ENCODE measurements around the gene NTRK2. TPM values are rescaled to one million over a fixed set of nuclear protein-coding genes. Genes with fewer than 3 reads are reported as not detected.

The NTRK2 gene
- total RNA-seq, 1 experiment from 2014 or later, result not detected

GRCh38 chr9:84750152-84750865, 80.8 kb downstream of the NTRK2 start:
- DNase-seq, result no peak
- Histone ChIP-seq H4K20me1 (ENCODE audit: insufficient read depth, low read depth, low read length) (no peaks in the 10 kb centered on the region), H3K27me3 (ENCODE audit: low read length) (no peaks in the 10 kb centered on the region), H3K27ac (ENCODE audit: low read length) (no peak overlapping the region), H3K4me1 (ENCODE audit: low read length) (no peaks in the 10 kb centered on the region), H3K9me2 (replicated peaks; ENCODE audit: insufficient read depth, low read length) (no peaks in the 10 kb centered on the region), H3K4me3 (ENCODE audit: low read length) (no peak overlapping the region), H3K36me3 (ENCODE audit: insufficient read depth, low read length) (no peaks in the 10 kb centered on the region), H3K9me3 (ENCODE audit: low read length) (no peaks in the 10 kb centered on the region), H3K79me2 (ENCODE audit: low read length) (no peaks in the 10 kb centered on the region), H3K4me2 (ENCODE audit: low read depth, low read length, poor library complexity, severe bottlenecking) (no peak overlapping the region), H3K9ac (ENCODE audit: low read length) (no peak overlapping the region), H2AFZ (ENCODE audit: low read length) (no peak overlapping the region)

- H3K4me3 ChIP-seq (ENCODE audit: low read length), result no peak overlapping the region
- H3K9ac ChIP-seq (ENCODE audit: low read length), result no peak overlapping the region
- no peaks in the 10 kb centered on the region for H3K9me3 ChIP-seq (ENCODE audit: low read length)
- no peaks in the 10 kb centered on the region for H3K4me1 ChIP-seq (ENCODE audit: low read length)
- no peak overlapping the region for H3K4me2 ChIP-seq (ENCODE audit: low read depth, low read length, poor library complexity, severe bottlenecking)
- no peaks in the 10 kb centered on the region for H3K79me2 ChIP-seq (ENCODE audit: low read length)
- H3K27me3 ChIP-seq (ENCODE audit: low read length), result no peaks in the 10 kb centered on the region
- H3K36me3 ChIP-seq (ENCODE audit: insufficient read depth, low read length), result no peaks in the 10 kb centered on the region
- H2AFZ ChIP-seq (ENCODE audit: low read length), result no peak overlapping the region
- no peaks in the 10 kb centered on the region for H3K9me2 ChIP-seq (replicated peaks; ENCODE audit: insufficient read depth, low read length)
- DNase-seq, result no peak
- H4K20me1 ChIP-seq (ENCODE audit: insufficient read depth, low read depth, low read length), result no peaks in the 10 kb centered on the region
- no peak overlapping the region for H3K27ac ChIP-seq (ENCODE audit: low read length)
Observed at GRCh38 chr9:84751921-84752320, 82.4 kb downstream of the NTRK2 start.

GRCh38 chr9:84754461-84754860, 84.9 kb downstream of the NTRK2 start:
- Histone ChIP-seq H3K9me3 (ENCODE audit: low read length) (no peaks in the 10 kb centered on the region), H3K9ac (ENCODE audit: low read length) (no peak overlapping the region), H3K36me3 (ENCODE audit: insufficient read depth, low read length) (no peaks in the 10 kb centered on the region), H3K4me3 (ENCODE audit: low read length) (no peak overlapping the region), H3K27me3 (ENCODE audit: low read length) (no peaks in the 10 kb centered on the region), H3K27ac (ENCODE audit: low read length) (no peak overlapping the region), H2AFZ (ENCODE audit: low read length) (no peak overlapping the region), H3K9me2 (replicated peaks; ENCODE audit: insufficient read depth, low read length) (no peaks in the 10 kb centered on the region), H4K20me1 (ENCODE audit: insufficient read depth, low read depth, low read length) (no peaks in the 10 kb centered on the region), H3K4me2 (ENCODE audit: low read depth, low read length, poor library complexity, severe bottlenecking) (no peak overlapping the region), H3K79me2 (ENCODE audit: low read length) (no peaks in the 10 kb centered on the region), H3K4me1 (ENCODE audit: low read length) (no peaks in the 10 kb centered on the region)
- DNase-seq, result no peak

DNA sequence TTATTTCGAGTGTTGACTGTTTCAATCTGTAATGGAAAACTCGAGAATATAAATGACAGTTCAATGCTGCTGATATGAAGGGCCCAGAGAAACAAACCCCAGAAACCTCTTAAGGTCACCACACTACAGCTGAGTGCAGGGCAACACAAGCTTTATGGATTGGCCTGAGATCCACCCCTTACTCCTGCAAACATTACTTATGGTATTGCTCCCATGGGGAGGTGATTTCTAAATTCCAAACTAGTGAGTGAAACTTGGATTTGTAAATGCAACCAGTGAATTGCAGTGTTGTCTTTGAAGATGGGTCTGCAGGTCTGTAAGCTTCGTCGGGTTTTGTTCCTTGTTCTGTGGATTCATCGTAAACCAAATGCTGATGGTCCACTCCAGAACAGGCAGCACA, 85.4 kb downstream of the NTRK2 start:
- H3K79me2 ChIP-seq (ENCODE audit: low read length), result no peaks in the 10 kb centered on the region
- H3K9ac ChIP-seq (ENCODE audit: low read length), result no peak overlapping the region
- no peak overlapping the region for H3K27ac ChIP-seq (ENCODE audit: low read length)
- no peaks in the 10 kb centered on the region for H3K4me1 ChIP-seq (ENCODE audit: low read length)
- H4K20me1 ChIP-seq (ENCODE audit: insufficient read depth, low read depth, low read length), result no peaks in the 10 kb centered on the region
- no peak overlapping the region for H3K4me3 ChIP-seq (ENCODE audit: low read length)
- H3K9me3 ChIP-seq (ENCODE audit: low read length), result no peaks in the 10 kb centered on the region
- H3K27me3 ChIP-seq (ENCODE audit: low read length), result no peaks in the 10 kb centered on the region
- H2AFZ ChIP-seq (ENCODE audit: low read length), result no peak overlapping the region
- no peaks in the 10 kb centered on the region for H3K36me3 ChIP-seq (ENCODE audit: insufficient read depth, low read length)
- no peak for DNase-seq
- H3K4me2 ChIP-seq (ENCODE audit: low read depth, low read length, poor library complexity, severe bottlenecking), result no peak overlapping the region
- H3K9me2 ChIP-seq (replicated peaks; ENCODE audit: insufficient read depth, low read length), result no peaks in the 10 kb centered on the region

DNA sequence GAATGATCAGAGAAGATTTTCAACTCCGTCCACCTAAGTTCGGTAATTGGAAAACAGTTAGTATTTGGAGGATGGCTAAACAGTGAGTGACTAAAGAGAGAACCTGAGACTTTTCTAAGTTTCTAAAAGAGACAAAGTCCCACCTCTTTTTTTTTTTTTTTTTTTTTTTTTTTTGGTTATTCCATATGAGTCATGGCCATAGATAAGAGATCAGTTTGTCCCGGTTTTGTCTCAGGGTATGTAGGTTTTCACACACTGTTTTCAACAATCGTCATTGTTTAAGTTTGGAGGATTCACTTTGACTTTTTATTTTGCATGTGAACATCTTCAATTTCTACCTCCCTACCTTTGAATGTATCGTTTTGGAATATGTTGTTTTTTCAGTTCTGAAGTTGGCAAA, 85.9 kb downstream of the NTRK2 start:
- Histone ChIP-seq H4K20me1 (ENCODE audit: insufficient read depth, low read depth, low read length) (no peaks in the 10 kb centered on the region), H3K27me3 (ENCODE audit: low read length) (no peaks in the 10 kb centered on the region), H3K4me1 (ENCODE audit: low read length) (no peaks in the 10 kb centered on the region), H2AFZ (ENCODE audit: low read length) (no peak overlapping the region), H3K9ac (ENCODE audit: low read length) (no peak overlapping the region), H3K9me2 (replicated peaks; ENCODE audit: insufficient read depth, low read length) (no peaks in the 10 kb centered on the region), H3K4me2 (ENCODE audit: low read depth, low read length, poor library complexity, severe bottlenecking) (no peak overlapping the region), H3K79me2 (ENCODE audit: low read length) (no peaks in the 10 kb centered on the region), H3K9me3 (ENCODE audit: low read length) (no peaks in the 10 kb centered on the region), H3K27ac (ENCODE audit: low read length) (no peak overlapping the region), H3K4me3 (ENCODE audit: low read length) (no peak overlapping the region), H3K36me3 (ENCODE audit: insufficient read depth, low read length) (no peaks in the 10 kb centered on the region)
- DNase-seq, result no peak

GRCh38 chr9:84756171-84756570, 86.6 kb downstream of the NTRK2 start:
- no peaks in the 10 kb centered on the region for H4K20me1 ChIP-seq (ENCODE audit: insufficient read depth, low read depth, low read length)
- no peak overlapping the region for H2AFZ ChIP-seq (ENCODE audit: low read length)
- H3K27ac ChIP-seq (ENCODE audit: low read length), result no peak overlapping the region
- DNase-seq, result no peak
- H3K4me1 ChIP-seq (ENCODE audit: low read length), result no peaks in the 10 kb centered on the region
- no peaks in the 10 kb centered on the region for H3K9me2 ChIP-seq (replicated peaks; ENCODE audit: insufficient read depth, low read length)
- no peaks in the 10 kb centered on the region for H3K79me2 ChIP-seq (ENCODE audit: low read length)
- no peak overlapping the region for H3K9ac ChIP-seq (ENCODE audit: low read length)
- H3K4me2 ChIP-seq (ENCODE audit: low read depth, low read length, poor library complexity, severe bottlenecking), result no peak overlapping the region
- no peak overlapping the region for H3K4me3 ChIP-seq (ENCODE audit: low read length)
- H3K9me3 ChIP-seq (ENCODE audit: low read length), result no peaks in the 10 kb centered on the region
- no peaks in the 10 kb centered on the region for H3K27me3 ChIP-seq (ENCODE audit: low read length)
- H3K36me3 ChIP-seq (ENCODE audit: insufficient read depth, low read length), result no peaks in the 10 kb centered on the region

- no peak overlapping the region for H3K4me2 ChIP-seq (ENCODE audit: low read depth, low read length, poor library complexity, severe bottlenecking)
- no peak overlapping the region for H2AFZ ChIP-seq (ENCODE audit: low read length)
- no peak overlapping the region for H3K4me3 ChIP-seq (ENCODE audit: low read length)
Observed at GRCh38 chr9:84756731-84757130, 87.2 kb downstream of the NTRK2 start.

GRCh38 chr9:84758817-84759216, 89.3 kb downstream of the NTRK2 start:
- DNase-seq, result no peak
- H3K27me3 ChIP-seq (ENCODE audit: low read length), result no peaks in the 10 kb centered on the region
- no peak overlapping the region for H2AFZ ChIP-seq (ENCODE audit: low read length)
- H3K4me3 ChIP-seq (ENCODE audit: low read length), result no peak overlapping the region
- no peak overlapping the region for H3K9ac ChIP-seq (ENCODE audit: low read length)
- no peaks in the 10 kb centered on the region for H3K9me3 ChIP-seq (ENCODE audit: low read length)
- H3K4me2 ChIP-seq (ENCODE audit: low read depth, low read length, poor library complexity, severe bottlenecking), result no peak overlapping the region
- H3K36me3 ChIP-seq (ENCODE audit: insufficient read depth, low read length), result no peaks in the 10 kb centered on the region
- H4K20me1 ChIP-seq (ENCODE audit: insufficient read depth, low read depth, low read length), result no peaks in the 10 kb centered on the region
- H3K79me2 ChIP-seq (ENCODE audit: low read length), result no peaks in the 10 kb centered on the region
- no peak overlapping the region for H3K27ac ChIP-seq (ENCODE audit: low read length)
- H3K9me2 ChIP-seq (replicated peaks; ENCODE audit: insufficient read depth, low read length), result no peaks in the 10 kb centered on the region
- H3K4me1 ChIP-seq (ENCODE audit: low read length), result no peaks in the 10 kb centered on the region

More at GRCh38 chr9:84756731-84757130, 87.2 kb downstream of the NTRK2 start:
- Histone ChIP-seq H3K27me3 (ENCODE audit: low read length) (no peaks in the 10 kb centered on the region), H3K36me3 (ENCODE audit: insufficient read depth, low read length) (no peaks in the 10 kb centered on the region), H3K9me2 (replicated peaks; ENCODE audit: insufficient read depth, low read length) (no peaks in the 10 kb centered on the region), H3K27ac (ENCODE audit: low read length) (no peak overlapping the region), H4K20me1 (ENCODE audit: insufficient read depth, low read depth, low read length) (no peaks in the 10 kb centered on the region), H3K4me1 (ENCODE audit: low read length) (no peaks in the 10 kb centered on the region), H3K9me3 (ENCODE audit: low read length) (no peaks in the 10 kb centered on the region), H3K79me2 (ENCODE audit: low read length) (no peaks in the 10 kb centered on the region), H3K9ac (ENCODE audit: low read length) (no peak overlapping the region)
- no peak for DNase-seq

Data from Karpas-422 (cell line).